GM03348 (cell line): Measurements from ENCODE around the gene TRIM49.
"Not testable (repeated sequence)": the region's sequence is repeated elsewhere in the genome, so short reads cannot be mapped to it uniquely, and the experiment has no call there.

Experiments
- DNase-seq: peaks from one replicate; pipeline ENCODE4 v3.0.0; 2012; ENCODE audit warnings: low spot score

TRIM49 gene, protein sequence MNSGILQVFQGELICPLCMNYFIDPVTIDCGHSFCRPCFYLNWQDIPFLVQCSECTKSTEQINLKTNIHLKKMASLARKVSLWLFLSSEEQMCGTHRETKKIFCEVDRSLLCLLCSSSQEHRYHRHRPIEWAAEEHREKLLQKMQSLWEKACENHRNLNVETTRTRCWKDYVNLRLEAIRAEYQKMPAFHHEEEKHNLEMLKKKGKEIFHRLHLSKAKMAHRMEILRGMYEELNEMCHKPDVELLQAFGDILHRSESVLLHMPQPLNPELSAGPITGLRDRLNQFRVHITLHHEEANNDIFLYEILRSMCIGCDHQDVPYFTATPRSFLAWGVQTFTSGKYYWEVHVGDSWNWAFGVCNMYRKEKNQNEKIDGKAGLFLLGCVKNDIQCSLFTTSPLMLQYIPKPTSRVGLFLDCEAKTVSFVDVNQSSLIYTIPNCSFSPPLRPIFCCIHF

GRCh38 chr11:89808475-89808874 lies at the start of gene TRIM49:
Gene TRIM49 (minus strand): TSS chr11:89808575. CDS start chr11:89804469, 4,106 bp downstream.
- DNase-seq = not testable (repeated sequence)

DNA sequence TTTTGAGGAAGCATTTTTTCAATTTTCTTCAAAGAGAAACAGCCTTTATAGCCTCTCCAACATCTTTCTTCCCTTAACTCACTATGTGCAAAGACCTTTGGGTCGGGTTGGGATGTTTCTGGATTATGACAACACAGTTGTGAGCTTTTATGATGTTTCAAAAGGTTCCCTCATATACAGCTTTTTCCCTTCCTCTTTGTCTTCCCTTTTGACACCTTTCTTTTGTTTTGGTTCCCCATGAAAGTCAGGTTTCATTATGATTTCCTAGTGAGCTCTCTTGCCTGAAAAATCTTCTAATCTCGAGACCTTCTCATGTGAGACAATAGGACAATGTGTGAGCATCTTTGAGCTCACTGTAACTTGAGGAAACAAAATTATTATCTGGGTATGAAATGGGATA lies 18.3 kb upstream of the TRIM49 start:
- not testable (repeated sequence) for DNase-seq

DNA sequence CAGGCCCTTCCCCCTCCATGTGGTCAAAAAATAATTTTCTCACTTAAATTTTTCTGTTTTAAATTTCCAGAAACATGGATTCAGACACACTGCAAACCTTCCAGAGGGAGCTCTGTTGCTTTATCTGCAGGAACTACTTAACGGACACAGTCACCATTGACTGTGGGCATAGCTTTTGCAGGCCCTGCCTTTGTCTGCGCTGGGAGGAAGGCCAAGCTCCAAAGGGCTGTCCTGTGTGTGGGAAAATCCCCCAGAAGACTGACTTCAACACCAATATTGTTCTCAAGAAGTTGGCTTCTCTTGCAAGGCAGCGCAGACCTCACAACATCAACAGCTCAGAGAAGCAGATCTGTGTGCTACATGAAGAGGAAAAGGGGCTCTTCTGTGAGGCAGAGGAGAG lies 11.6 kb upstream of the TRIM49 start:
- not testable (repeated sequence) for DNase-seq

- DNase-seq = not testable (repeated sequence)
These were observed 5.2 kb upstream of the TRIM49 start for GRCh38 chr11:89813535-89813934.

DNA sequence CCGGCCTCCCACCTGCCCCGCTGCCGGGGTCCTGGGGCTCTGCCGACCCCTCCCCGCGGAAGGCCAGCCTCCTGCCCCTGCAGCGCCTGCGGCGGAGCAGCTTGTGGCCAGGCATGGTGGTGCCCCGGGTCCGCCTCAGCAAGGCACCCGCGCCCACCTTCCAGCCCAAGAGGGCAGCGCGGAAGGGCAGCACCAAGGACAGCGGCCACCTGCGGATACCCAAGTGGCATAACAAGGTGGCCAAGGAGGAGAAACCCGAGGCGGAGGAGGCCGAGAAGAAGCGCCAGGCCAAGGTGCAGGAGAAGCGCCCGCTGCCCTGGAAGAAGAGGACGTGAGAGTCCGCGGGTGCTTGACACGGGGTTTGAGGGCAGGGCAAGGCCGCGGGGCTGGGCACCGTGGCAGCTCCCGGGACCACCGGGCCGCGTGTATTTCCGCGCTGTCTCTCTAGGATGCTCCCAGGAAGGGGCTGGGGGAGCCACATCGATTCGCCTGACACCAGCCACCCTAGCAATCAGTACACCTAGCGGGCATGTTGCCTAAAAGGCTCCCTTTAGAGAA lies 20.8 kb downstream of the TRIM49 start:
- not testable (repeated sequence) for DNase-seq

DNA sequence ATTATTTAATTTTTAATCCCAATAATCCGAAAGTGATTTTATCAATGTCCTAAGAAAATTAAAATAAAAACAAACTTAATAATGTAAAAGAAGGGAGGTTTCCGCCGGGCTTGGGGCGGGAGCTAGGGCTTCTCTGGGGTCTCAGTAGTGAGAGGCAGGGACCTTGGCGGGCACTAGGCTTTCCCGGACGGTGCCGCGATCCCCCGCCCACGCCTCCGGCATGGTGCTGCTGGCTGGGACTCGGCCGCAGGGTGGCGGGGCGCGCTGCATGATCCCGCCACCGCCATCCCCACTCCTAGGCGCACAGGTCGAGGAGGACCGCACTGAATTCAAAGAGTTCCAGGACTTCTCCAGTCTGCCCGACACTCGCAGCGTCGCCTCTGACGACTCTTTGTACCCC lies 22.6 kb downstream of the TRIM49 start:
- DNase-seq = not testable (repeated sequence)

GRCh38 chr11:89750822-89751221 lies 57.6 kb downstream of the TRIM49 start:
- DNase-seq = not testable (repeated sequence)
